ENCODE measurements around the gene ZBTB20.

GRCh38 chr3:114597012-114597411 lies 550.1 kb downstream of the ZBTB20 start:
- TF ChIP-seq CTCF (conservative IDR thresholded peaks at IDR 0.05; ENCODE audit: low read depth, low read length) = peak; percentile 20; the same call in 1 of the 2 replicates
- TF ChIP-seq POLR2A (IDR thresholded peaks at IDR 0.05; ENCODE audit: low read depth, low read length) = no peak
- TF ChIP-seq RCOR1 (IDR thresholded peaks at IDR 0.05; ENCODE audit: insufficient replicate concordance, low read length) = no peak

Measured in IMR-90 (cell line).